Measurements from ENCODE around the gene SBK3.

GRCh38 chr19:55590617-55591016, 45.3 kb upstream of the SBK3 start:
- TF ChIP-seq CTCF (IDR thresholded peaks at IDR 0.05; ENCODE audit: control extremely low read depth in 1 of 3, insufficient read depth in 1 of 3, low read depth in 1 of 3, low read length in 3 of 3) (no peak), TAF1 (IDR thresholded peaks at IDR 0.05; ENCODE audit: low read depth, low read length) (no peak), RAD21 (IDR thresholded peaks at IDR 0.05 in 1 of 2, conservative IDR thresholded peaks at IDR 0.05 in 1 of 2; ENCODE audit: low read depth in 2 of 2, low read length in 2 of 2) (no peak)
